GM13977 (cell line): ENCODE results near the gene MAG.

Source experiments
- DNase-seq: peaks from one replicate; pipeline ENCODE4 v3.0.0; 2012; ENCODE audit warnings: low spot score
- CTCF ChIP-seq: IDR thresholded peaks from 2 replicates; pipeline ENCODE4 v1.5.1; 2012; ENCODE audit warnings: mild to moderate bottlenecking, control low read depth; ENCODE audit not compliant: insufficient read depth; ENCODE audit errors: extremely low read depth, missing control alignments
- in situ Hi-C: fragments of 300-500 bp; cut with MboI; formaldehyde crosslinking; loops from one replicate; pipeline ENCODE4 v1.12.0; 2022; ENCODE audit warnings: low sequenced_read_pairs, low pct_unique_long_range_greater_than_20kb, mixed read lengths, inconsistent platforms; ENCODE audit not compliant: unreplicated experiment

Gene MAG

GRCh38 chr19:35318679-35319448 is 26.9 kb downstream of the MAG start:
- in situ Hi-C loops, result no loop called here
- no peak for TF ChIP-seq CTCF
- no peak for DNase-seq

- no peak for TF ChIP-seq CTCF
- in situ Hi-C loops, result no loop called here
- DNase-seq, result no peak
These were observed 28.2 kb downstream of the MAG start for GRCh38 chr19:35320065-35320713.

- no peak for TF ChIP-seq CTCF
These were observed 29.3 kb downstream of the MAG start for GRCh38 chr19:35321291-35321690.

GRCh38 chr19:35322014-35322413 is 30.1 kb downstream of the MAG start:
- no peak for TF ChIP-seq CTCF
- in situ Hi-C loops, result no loop called here
- DNase-seq, result no peak

More at GRCh38 chr19:35321291-35321690, 29.3 kb downstream of the MAG start:
- in situ Hi-C loops, result no loop called here
- no peak for DNase-seq

- peak; percentile 54 for TF ChIP-seq CTCF
- no peak for DNase-seq
- in situ Hi-C loops, result no loop called here
These were observed 35.7 kb downstream of the MAG start for GRCh38 chr19:35327642-35328041.

- no peak for TF ChIP-seq CTCF
- in situ Hi-C loops, result no loop called here
- peak; percentile 67 for DNase-seq
These were observed 36.9 kb downstream of the MAG start, which contains the start of gene CD22 for GRCh38 chr19:35328851-35329285. CD22 (plus strand) TSS chr19:35329187; CDS start chr19:35332041, 2,854 bp downstream.
